ENCODE measurements around the gene RNPS1.
A peak's percentile ranks its signal among the peaks of the same experiment; 100 is the strongest.

The RNPS1 gene

DNA sequence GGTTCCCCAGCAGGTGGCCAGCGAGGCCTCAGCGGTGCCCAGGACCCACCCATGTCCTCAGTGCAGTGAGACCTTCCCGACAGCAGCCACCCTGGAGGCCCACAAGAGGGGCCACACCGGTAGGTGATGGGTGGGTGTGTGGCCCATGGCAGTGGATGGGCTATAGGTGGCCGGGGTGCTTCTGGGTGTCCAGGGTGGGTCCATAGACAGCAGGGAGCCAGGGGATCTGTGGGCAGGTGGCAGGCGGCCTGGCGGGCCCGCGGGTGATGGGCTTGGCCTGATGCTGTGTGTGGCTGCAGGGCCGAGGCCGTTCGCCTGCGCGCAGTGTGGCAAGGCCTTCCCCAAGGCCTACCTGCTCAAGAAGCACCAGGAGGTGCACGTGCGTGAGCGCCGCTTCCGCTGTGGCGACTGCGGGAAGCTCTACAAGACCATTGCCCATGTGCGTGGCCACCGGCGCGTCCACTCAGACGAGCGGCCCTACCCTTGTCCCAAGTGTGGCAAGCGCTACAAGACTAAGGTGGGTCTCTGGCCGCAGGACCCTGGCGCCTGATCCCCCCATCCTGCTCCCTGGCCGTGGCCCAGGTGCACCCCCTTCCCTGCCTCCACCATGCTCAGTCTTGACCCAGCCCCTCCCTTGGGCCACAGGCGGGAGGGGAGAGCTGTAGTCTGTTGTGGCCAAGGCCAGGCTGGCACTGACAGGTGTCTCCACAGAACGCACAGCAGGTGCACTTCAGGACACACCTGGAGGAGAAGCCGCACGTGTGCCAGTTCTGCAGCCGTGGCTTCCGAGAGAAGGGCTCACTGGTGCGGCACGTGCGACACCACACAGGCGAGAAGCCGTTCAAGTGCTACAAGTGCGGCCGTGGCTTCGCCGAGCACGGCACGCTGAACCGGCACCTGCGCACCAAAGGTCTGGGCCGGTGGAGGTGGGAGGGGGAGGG lies 33.8 kb downstream of the RNPS1 start:
- DNase-seq: peak; percentile 51

GRCh38 chr16:2233046-2233775 lies 34.7 kb downstream of the RNPS1 start:
- DNase-seq: no peak

DNA sequence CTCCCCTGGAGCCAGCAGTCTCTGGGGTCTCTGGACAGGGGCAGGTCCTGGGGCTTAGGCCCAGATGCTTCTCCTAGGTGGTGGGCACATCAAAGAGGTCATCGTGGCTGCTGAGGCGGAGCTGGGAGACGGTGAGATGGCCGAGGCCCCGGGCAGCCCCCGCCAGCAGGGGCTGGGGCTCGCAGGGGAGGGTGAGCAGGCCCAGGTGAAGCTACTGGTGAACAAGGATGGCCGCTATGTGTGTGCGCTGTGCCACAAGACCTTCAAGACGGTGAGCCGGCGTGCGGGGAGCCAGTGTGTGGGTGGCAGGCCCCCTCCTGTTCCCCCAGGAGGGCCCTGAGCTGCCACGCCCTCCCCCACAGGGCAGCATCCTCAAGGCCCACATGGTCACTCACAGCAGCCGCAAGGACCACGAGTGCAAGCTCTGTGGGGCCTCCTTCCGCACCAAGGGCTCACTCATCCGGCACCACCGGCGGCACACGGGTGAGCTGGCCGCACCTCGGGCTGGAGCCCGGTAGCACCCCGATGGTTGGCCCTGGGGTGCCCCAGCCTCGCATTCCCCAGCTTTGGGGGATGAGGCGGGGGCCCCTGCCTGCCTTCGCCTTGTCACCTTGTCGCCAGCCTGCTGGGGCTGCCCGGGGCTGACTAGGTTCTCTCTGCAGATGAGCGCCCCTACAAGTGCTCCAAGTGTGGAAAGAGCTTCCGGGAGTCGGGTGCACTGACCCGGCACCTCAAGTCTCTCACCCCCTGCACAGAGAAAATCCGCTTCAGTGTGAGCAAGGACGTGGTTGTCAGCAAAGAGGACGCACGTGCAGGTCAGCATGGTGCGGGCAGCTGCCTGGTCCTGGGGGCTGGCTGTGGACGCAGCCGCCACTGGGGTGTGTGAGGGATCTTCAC lies 35.6 kb downstream of the RNPS1 start:
- no peak for DNase-seq

- no peak for DNase-seq
These were observed 36.7 kb downstream of the RNPS1 start for GRCh38 chr16:2231016-2231931.

DNA sequence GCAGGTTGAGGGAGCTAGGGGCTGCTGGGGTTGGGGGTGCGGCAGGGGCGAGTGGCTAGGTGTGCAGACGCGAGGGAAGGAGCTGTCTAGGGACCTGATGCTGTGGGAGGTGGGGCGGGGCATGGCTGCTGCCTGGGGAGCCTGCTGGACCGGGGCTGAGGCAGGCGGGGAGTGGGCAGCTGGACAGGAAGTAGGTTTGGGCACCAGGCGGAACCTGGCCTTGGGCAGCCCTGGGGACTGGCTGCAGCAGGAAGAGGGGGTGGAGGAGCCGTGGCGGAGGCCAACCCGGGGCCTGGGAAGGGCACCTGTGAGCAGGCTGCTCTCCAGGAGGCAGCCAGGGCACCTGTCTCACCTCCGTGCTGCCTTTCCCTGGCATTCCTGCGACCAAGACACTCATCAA lies 37.5 kb downstream of the RNPS1 start:
- no peak for DNase-seq

GRCh38 chr16:2229632-2230250 lies 38.2 kb downstream of the RNPS1 start:
- DNase-seq: no peak

- no peak for DNase-seq
These were observed 38.8 kb downstream of the RNPS1 start for GRCh38 chr16:2229091-2229490.

DNA sequence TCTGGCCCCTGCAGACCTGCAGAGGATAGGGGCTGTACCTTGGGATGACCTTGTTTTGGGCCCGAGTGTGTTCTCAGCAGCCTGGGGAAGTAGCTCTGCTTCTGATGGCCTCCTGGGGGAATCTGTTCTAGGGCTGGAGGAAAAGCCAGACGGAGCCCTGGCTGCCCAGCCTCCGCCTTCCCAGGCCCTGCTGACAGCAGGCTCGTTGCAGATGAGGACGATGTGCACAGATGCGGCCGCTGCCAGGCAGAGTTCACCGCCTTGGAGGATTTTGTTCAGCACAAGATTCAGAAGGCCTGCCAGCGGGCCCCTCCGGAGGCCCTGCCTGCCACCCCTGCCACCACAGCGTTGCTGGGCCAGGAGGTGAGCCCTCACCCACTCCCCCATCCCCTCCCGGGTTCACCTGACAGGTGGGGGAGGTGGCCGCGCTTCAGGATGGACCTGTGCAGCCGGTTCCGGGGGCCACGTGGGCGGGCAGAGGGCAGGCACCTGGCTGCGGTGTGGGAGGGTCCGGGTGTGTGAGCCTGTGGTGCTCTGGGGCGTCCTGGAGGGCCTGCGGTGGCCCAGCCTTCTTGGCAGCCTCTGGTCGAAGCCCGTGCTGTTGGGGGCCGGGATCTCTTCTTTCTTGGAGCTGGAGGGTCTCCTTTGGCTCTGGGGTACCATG lies 39.6 kb downstream of the RNPS1 start:
- DNase-seq: no peak

- no peak for DNase-seq
These were observed 41.0 kb downstream of the RNPS1 start for GRCh38 chr16:2226918-2227317.

DNA sequence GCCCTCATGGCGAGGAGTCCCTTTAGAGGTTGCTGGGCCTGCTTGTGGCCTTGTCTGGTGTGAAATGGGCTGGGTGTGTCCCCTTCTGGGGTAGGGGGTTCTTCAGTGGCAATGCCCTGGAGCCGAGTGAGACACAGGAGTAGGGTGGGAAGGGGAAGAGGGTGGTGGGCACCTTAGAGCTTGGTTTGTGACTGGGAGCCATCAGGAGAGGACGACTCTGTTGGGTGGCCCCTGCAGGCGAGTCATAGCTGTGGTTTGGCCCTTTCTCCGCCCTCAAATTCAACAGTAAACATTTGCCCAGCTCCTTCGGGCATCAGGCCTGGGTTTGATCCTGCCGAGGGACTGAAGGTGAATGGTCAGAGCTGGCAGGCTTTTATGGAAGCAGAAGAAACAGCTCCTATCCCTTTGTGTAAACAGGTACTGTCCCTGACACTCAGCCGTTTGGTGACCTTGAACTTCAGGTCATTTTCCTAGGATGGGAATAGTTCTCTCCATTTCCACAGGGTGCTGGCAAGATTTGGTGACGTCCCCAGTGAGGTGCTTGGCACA lies 41.6 kb downstream of the RNPS1 start:
- no peak for DNase-seq

DNA sequence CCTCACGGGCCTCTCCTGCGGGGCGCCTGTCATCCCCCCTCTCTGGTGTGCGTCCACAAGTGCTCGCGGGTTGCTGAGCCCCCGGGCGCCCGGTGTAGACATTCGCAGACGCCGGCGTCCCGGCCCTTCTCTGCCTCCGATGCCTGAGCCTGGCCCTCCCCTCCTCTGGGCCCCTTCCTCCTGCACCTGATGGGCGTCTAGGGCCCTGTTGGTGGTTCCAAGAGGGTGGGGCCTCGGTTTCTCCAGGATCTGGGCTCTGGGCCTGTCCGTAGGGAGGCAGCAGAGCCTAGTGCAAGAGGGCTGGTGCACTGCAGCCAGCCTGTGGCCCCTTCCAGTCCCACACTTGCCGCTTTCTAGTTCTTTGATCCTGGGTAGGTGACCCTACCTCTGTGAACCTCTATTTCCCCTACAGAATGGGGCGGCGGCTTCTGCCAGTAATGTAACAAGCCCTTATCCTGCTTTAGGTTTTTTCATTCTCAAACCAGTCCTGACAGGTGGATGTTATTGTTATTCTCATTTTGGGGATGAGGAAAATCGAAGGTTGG lies 43.9 kb downstream of the RNPS1 start:
- DNase-seq: no peak

- peak; percentile 89 for DNase-seq
These were observed 44.5 kb downstream of the RNPS1 start, which contains the start of gene E4F1 for GRCh38 chr16:2223221-2223941. Gene E4F1 (plus strand): TSS chr16:2223591. CDS start chr16:2223614, 23 bp downstream.

- DNase-seq: no peak
These were observed 51.6 kb downstream of the RNPS1 start for GRCh38 chr16:2216330-2216729.

DNA sequence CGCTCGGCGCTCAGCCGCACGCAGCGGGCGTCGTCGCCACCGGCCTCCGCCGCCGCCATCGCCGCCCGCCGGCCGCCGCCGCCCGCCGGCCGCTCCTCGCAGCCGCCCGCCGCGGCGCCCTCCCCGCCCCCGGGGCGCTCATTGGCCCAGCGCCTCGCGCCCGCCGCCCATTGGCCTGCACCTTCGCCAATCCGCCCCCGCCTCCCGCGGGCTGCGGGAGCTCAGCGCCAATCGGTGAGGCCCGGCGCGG lies 53.3 kb downstream of the RNPS1 start, which contains the start of gene PGP:
Gene PGP (minus strand): TSS at position 122 of the 250 bp plus-strand sequence. CDS start 63 bp downstream, at position 59.
- no peak for DNase-seq

DNA sequence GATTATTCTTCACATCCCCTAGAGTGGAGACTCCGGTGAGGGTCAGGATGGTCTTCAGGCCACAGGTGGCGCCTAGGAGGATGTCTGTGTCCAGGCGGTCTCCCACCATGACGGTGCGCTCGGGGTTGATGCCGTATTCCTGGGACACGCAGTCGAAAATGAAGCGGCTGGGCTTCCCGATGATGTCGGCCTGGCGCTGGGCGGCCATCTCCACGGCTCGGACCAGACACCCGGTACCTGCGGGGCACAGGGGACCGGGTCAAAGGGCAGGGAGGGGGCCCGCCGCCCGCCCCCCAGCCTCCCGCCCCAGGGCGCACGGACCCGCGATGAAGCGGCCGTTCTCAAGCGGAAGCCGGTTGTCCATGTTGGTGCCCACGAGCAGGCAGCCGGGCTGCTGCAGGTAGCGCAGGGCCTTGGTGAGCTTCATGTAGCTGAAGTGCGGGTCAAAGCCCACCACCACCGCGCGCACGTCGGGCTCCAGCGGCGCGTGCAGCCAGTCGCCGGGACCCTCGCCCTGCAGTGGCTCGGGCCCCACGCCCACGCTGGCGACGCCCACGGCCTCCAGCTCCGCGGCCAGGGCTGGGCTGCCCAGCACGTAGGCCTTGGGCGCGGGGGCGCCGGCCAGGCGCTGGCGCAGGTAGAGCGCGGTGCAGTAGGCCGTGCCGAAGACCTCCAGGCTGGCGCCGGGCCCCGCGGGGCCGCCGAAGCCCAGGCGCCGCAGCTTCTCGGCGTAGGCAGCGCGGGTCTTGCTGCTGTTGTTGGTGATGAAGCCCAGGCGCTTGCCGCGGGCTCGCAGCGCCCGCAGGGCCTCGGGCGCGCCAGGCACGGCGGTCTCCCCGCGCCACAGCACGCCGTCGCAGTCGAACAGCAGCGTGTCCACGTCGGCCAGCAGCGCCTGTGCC lies 53.9 kb downstream of the RNPS1 start:
- DNase-seq: no peak

DNA sequence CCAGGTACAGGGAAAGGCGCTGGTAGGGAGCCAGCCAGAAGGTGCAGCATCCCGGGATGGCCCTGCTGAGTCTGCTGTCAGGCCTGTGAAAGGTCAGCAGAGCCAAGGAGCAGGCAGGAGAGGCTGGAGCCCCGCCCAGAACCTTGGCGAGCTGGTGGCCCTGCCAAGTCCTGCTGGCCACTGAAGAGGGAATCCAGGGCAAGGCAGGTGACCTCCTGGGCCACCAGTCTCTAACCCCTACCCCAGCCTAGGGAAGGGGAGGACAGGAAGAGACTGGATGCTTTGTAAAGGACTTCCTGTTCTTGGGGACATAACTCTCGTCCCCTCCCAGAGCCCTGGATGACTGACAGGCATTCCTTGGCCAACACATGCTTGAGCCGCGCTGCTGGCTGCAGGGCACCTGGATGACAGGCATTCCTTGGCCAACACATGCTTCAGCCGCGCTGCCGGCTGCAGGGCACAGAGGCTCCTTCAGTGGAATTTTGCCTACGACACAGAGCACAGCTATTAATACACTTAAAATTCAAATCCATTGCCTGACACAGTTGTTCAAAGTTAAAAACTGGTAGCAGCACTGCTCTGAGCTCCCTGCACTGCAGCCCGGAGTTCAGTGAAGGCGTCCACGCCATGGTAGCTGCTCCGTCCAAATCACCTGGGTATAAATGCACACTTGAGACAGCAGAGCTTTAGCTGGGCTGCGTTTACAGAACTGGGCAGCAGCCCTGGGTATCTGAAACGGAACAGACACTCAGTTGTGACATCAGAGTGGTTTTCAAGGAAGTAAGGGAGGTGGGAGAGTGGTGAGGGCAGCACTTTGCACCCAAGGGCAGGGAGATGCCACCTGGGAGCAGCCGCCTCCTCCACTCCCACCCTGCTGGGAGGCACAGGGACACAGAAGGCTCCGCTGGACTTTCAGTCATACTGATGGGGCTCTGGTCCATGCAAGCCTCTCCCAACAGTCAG lies 55.3 kb downstream of the RNPS1 start:
- DNase-seq: no peak

DNA sequence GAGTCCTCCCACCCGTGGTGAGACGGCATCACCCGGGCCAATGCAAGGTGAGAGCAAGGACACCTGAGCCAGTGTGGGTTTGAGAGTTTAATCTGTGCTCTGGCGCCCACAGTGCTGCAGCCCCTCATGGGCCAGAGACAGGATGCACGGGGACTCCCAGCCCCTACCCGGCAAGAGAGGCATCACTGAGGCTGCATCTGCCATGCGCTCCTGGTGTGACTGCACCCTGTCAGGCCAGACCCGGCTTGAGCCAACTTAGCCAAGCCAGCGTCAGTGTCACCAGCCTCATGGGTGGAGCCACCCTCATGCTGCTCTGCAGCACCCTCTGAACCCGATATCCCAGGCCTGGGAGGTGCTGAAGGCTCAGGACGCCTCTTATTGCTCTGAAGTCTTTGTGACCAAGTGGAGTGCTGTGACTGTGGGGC lies 56.0 kb downstream of the RNPS1 start:
- no peak for DNase-seq
